T-helper 9 cell (primary cell): ENCODE measurements around the gene PLEKHA5.
"Not testable (repeated sequence)": the region's sequence is repeated elsewhere in the genome, so short reads cannot be mapped to it uniquely, and the experiment has no call there.

Experiments
- DNase-seq: peaks from one replicate; pipeline ENCODE4 v3.0.0-alpha.2; 2020

The PLEKHA5 gene

DNA sequence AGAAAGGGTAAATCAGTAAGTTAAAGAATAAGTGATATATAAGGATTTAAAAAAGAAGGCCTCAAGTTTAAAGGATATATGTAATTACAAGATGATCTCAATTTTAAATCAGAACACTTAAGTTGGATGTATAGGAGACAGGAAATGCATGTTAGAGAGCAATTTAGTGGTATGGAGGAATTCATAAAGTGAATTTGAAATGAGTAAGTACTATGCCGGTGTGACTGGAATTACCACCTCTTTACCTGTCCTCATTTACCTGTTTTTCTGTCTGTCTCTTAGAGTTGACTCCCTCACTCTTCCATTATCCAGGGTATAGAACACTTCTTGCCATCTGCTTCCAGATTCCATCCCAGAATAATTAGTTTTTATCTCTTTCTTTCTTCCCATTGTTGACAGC, 73.5 kb downstream of the PLEKHA5 start:
- DNase-seq, result no peak

DNA sequence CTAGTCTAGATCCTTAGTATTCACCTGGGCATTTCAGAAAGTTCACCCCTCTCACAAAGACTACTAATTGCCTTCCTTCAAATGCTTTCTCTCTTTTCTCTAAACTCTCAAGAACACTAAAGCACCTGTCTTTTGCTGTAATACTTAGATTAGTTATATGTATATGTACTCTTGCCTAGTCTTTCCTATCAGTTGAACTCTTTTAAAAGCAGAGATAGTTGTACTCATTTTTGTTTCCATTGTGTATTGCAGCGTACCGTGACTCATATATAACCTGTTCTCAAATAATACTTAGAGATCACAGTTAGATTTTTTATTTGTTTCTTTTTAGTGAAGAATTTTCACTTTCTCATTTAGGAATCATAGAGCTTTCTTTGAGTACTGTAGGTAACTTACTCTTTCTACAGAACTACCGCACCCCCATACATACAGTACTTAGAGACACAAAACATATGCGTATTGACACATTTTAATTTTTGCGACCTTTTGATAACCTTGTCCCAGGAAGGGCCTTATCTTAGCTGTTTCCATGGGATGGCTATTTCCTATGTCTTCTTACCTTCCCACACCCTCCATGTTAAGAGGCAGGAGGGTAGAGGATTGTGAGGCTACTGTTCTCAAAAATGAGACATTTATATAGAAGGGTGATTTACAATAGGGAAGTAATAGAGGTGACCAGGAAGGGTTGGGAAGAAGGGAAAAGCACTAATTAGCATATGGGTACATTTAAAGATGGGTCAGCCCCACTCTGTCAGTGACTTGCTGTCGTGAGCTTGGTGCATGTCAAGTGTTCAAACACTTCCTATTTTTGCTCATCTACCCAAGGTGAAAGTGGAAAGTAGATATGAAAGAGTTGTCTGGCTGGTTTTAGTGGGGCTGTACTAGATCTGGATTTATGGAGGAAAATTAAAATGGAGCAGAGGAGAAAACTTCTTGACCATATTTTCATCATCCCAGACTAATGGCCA, 74.3 kb downstream of the PLEKHA5 start:
- no peak for DNase-seq

DNA sequence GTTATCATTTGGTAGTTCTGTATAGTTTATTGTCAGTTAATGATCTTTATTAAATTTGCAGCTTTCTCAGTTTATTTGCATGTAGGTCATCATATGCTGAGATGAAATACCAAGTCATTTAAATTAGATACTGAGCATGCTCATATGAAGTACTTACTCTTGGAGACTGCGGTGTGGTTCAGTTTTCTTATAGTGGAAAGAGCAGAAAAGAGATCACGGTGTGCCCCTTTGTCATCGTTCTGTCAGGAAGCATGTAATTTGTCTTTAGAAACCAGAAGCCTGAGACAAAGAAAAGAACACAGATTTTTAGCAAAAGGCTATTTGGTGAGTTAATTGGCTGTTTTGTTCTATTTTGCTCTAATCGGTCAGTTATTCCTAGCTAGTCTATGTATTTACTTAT, 75.6 kb downstream of the PLEKHA5 start:
- no peak for DNase-seq

GRCh38 chr12:19206493-19207077, 77.1 kb downstream of the PLEKHA5 start:
- no peak for DNase-seq

DNA sequence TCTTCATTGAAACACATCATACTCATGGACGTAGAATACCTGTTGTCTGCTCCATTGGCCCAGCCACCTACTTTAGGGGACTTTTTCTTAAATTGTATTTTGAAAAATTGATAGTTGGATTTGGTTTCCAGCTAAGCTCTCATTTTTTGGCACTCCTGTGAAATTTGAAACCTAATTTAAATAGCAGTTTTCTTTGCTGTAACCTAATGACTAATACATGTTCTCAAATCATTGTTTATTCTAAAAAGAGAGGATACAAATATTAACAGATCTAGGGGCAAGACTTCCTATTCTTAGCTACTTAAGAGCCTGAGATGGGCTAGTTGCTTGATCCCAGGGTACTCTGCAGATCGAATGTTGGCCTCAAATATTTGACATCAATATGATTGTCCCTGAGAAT, 78.9 kb downstream of the PLEKHA5 start:
- DNase-seq, result no peak

DNA sequence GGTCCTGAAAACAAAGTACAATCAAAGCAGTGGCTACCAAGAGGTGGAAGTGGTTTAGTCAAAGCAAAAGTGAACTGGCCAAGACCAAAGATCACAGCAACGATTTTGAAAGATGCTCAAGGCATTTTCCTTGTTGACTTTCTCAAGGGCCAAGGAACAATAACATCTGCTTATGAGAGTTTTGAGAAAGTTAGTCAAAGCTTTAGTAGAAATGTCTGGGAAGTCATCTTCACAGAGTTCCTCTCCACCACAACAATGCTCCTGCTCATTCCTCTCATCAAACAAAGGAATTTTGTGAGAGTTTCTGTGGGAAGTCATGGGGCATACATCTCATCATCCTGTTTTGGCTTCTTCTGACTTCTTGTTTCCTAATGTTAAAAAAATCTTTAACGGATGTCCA, 80.1 kb downstream of the PLEKHA5 start:
- no peak for DNase-seq

DNA sequence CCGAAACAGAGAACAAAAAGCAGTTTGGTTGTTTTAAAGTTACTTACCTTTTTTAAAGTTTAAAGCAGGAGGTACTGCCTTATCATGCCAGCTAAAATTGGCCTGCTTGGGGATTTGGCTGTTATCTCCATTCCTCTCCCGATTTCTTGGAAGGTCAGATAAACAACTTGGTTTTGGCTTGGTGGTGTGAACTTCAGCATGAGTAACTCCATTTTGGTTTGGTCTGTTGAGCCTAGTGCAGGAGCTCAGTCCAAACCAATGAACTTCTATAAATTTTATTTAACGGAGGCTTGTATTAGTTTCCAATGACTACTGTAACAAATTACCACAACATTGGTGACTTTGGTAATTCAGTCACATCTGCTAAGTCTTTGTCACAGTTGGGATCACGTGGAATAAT, 82.3 kb downstream of the PLEKHA5 start:
- DNase-seq, result no peak

GRCh38 chr12:19212245-19212644, 82.7 kb downstream of the PLEKHA5 start:
- DNase-seq, result no peak

GRCh38 chr12:19214020-19214419, 84.5 kb downstream of the PLEKHA5 start:
- no peak for DNase-seq

- DNase-seq, result no peak
Observed at GRCh38 chr12:19215115-19215514, 85.6 kb downstream of the PLEKHA5 start.

- DNase-seq, result no peak
Observed at GRCh38 chr12:19217446-19217845, 87.9 kb downstream of the PLEKHA5 start.

- DNase-seq, result no peak
Observed at GRCh38 chr12:19220205-19220604, 90.7 kb downstream of the PLEKHA5 start.

DNA sequence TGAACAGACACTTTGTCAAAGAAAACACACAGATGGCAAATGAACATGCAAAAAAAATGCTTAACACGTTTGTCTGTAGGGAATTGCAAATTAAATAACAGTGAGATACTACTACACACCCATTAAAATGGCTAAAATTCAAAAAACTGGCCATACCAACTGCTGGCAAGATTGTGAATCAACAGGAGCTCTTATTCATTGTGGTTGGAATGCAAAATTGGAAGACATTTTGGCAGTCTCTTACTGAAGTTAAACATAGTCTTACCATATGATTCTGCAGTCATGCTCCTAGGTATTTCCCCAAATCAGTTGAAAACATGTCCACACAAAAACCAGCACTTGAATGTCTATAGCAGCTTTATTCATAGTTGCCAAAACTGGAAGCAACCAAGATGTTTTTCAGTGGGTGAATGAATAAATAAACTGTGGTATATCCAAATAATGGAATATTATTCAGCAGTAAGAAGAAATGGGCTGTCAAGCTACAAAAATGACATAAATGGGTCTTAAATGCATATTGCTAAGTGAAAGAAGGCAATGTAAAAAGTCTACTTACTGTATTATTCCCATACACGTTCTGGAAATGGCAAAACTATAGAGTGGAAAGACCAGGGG, 91.4 kb downstream of the PLEKHA5 start:
- no peak for DNase-seq

- no peak for DNase-seq
Observed at GRCh38 chr12:19222558-19222957, 93.0 kb downstream of the PLEKHA5 start.

DNA sequence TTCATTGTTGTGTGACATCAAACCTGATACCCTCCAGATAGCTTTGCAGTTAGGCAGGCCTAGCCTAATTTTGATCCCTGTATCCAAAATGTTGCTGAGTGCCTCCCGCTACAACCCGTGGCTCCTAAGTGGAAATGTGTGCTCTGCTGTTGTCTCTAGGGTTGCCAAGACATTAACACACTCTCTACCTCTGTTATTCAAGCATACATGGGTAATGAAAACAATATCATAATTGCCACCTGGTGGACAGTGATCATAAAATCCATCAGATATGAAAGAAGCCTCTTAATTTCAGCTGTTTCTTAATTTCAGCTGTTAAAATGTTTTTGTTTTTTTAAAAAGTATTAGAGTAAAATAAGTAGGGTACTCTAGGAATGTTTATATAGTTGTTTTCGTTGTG, 93.5 kb downstream of the PLEKHA5 start:
- no peak for DNase-seq

- DNase-seq, result no peak
Observed at GRCh38 chr12:19223695-19224094, 94.2 kb downstream of the PLEKHA5 start.

GRCh38 chr12:19224746-19225145, 95.2 kb downstream of the PLEKHA5 start:
- no peak for DNase-seq

DNA sequence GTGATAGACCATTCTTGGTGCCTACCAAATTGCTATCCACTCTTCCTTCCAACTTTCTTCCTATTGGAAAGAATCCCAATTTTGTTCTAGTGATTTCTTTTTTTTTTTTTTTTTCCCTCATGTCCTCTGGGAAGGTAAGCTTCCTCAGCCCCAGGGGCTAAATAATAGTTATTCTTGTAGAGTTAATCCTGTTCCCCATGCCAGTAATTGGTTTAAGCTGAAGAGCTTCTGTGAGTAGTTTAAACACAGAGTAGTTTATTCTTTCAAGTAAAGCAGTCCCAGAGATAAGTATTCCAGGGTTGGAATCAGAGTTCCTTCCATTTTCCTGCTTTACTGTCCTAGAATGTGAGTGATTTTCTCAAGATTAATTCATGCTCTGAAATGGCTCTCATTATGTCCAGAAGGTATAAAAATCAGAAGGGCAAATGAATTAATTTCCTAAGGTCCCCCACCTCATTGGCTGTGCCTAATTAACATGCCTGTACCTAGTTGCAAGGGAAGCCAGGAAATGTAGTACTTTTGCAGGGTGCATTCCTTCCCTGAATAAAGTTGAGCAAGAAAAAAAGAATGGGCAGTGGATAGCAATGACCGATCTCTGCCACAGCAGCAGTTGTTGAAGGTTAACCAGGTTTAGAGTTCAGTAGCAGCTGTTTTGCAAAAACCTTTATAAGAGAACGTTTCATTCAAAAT, 97.8 kb downstream of the PLEKHA5 start:
- DNase-seq, result no peak

DNA sequence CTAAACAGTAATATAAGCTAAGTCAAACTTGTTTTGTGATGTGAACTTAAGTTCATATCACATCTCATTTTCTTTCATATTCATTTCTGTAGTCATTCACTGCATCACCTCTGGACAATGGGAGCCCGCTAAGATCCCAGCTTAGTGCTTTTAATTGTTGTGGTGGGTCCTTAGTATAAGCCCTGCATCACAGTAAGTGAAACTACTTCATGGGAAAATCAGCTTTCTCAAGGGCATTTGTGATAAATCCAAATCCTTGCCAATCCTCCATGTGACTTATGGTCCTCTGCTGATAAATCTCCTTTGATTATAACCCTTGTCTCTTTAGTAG, 98.3 kb downstream of the PLEKHA5 start:
- no peak for DNase-seq

DNA sequence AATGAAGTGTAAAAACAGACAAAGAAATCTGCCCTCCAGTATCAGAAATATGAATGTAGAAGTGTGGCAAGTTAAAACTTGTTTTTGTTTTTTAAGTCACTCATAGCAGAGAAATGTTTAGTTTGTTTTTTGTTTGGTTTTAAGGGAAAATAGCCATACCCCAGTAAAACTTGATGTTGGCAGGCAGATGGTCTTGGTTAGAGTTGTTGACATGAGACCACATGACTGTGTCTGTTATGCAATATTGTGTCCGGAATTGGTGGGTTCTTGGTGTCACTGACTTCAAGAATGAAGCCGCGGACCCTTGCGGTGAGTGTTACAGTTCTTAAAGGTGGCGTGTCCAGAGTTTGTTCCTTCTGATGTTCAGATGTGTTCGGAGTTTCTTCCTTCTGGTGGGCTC, 99.5 kb downstream of the PLEKHA5 start:
- not testable (repeated sequence) for DNase-seq

DNA sequence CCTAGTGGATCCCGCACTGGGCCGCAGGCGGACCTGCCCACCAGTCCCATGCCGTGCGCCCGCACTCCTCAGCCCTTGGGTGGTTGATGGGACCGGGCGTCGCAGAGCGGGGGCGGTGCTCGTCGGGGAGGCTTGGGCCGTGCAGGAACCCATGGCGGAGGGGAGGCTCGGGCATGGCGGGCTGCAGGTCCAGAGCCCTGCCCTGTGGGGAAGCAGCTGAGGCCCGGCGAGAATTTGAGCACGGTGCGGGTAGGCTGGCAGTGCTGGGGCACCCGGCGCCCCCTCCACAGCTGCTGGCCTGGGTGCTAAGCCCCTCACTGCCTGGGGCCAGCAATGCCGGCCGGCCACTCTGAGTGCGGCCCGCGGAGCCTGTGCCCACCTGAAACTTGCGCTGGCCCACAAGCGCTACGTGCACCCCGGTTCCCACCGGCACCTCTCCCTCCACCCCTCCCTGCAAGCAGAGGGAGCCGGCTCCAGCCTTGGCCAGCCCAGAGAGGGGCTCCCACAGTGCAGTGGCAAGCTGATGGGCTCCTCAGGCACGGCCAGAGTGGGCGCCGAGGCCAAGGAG, 100.8 kb downstream of the PLEKHA5 start:
- no peak for DNase-seq

DNA sequence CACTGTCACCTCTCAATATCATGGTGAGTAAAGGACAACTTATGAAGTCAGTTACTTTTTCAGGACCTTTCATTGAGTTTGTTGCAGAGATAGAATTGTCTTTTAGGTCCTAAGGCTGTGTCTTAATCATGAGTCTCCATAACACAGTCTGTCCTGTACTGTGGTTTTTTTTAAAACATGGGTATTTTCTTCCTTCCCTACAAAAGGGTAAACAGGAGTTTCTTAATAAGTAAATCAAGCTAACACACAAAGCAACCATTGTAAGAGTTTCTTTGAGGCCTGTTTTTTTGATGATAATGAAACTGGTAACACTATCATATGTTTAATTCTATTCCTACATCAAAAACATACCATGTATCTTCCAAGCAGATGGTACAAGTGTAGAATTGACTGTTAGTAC, 101.4 kb downstream of the PLEKHA5 start:
- no peak for DNase-seq

DNA sequence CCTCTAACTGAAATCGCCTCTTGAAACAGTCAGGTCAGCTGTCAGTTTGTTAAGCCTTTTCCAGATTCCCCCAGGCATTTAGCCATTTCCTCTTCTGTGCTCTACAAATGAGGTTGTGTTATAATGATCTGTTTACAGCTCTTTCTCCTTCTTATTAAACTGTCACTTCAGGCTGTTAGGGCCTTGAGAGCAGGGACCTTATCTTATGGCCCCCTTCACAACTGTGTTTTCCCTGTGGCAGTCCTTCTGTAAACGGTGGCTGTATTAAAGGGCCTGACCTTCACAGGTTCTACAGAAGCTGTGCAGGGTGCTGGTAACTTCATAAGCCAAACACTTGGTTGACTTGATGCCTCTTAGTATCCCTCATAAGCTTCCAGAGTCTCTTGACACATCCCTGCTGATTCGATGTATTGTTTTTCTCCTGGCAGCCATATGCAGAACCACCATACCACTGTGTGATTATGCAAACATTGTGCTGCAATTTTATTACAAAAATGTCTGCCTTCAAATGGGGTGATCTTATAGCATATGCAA, 104.7 kb downstream of the PLEKHA5 start:
- no peak for DNase-seq
